K562 (cell line): ENCODE data around the gene LYPD3. TPM values are rescaled to one million over a fixed set of nuclear protein-coding genes. Genes with fewer than 3 reads are reported as not detected.

ENCODE experiments used
- ATAC-seq: fragments of 200-7000 bp; cut with Tn5 transposase; 3 replicates; pipeline ENCODE4 v1.9.1; 2020; ENCODE audit warnings: moderate library complexity
- BruUV-seq: library from RNA; stranded (reverse); fragments of 400-500 nt; replicated peaks from 2 replicates; lab custom pipeline; 2021; lab: Mats Ljungman, UMichigan
- CTCF ChIA-PET: fragments of 300-600 bp; formaldehyde crosslinking; extraction: SDS; loops from one replicate; lab custom pipeline; 2021; ENCODE audit warnings: low intra/inter-chr PET ratio; lab: Yijun Ruan, JAX
- POLR2A ChIA-PET: fragments of 300-600, 350-650 bp; sonication (Branson Sonifier 250); formaldehyde crosslinking; extraction: SDS; loops from one replicate; lab custom pipeline; 2021; ENCODE audit warnings: antibody characterized with exemption, inconsistent platforms; lab: Yijun Ruan, JAX
- DNase-seq, 4 experiments: peaks; one replicate each; pipeline versions ENCODE4 v3.0.0 to v3.0.0-alpha.2; 2011 to 2018; ENCODE audit warnings: low spot score in 3 of 4, mixed read lengths in 3 of 4; ENCODE audit errors: extremely low read depth in 1 of 4
- FAIRE-seq: peaks from 2 replicates; lab custom pipeline; 2011; peaks lifted over from hg19 to GRCh38; lab: Jason Lieb, UNC
- H2AFZ ChIP-seq: 2 replicates; pipeline ENCODE4 v1.6.0; 2011; ENCODE audit warnings: low read depth, low read length, control low read depth, inconsistent platforms
- H3K27ac ChIP-seq: fragments of 200-600 bp; 3 replicates; pipeline ENCODE4 v1.8.0; 2011; ENCODE audit warnings: low read depth, mild to moderate bottlenecking, control low read depth, inconsistent platforms, low read length, moderate library complexity, mixed read lengths; ENCODE audit errors: extremely low read depth
- H3K27me3 ChIP-seq, 2 experiments: fragments of 300-600 bp in 1 of 2; 2 replicates in 1 of 2; 3 replicates in 1 of 2; pipeline versions ENCODE4 v1.6.0 to v1.8.0; 2011; ENCODE audit warnings: inconsistent platforms in 2 of 2, low read length in 2 of 2, mild to moderate bottlenecking in 1 of 2, mixed read lengths in 1 of 2, moderate library complexity in 1 of 2; ENCODE audit not compliant: control insufficient read depth in 2 of 2, insufficient read depth in 2 of 2
- H3K36me3 ChIP-seq: fragments of 300-600 bp; 3 replicates; pipeline ENCODE4 v1.8.0; 2011; ENCODE audit warnings: mild to moderate bottlenecking, low read length, inconsistent platforms; ENCODE audit not compliant: control insufficient read depth, insufficient read depth
- H3K4me1 ChIP-seq, 2 experiments: fragments of 200-600 bp in 1 of 2; replicated peaks in 1 of 2; 2 replicates in 1 of 2; 3 replicates in 1 of 2; pipeline versions ENCODE4 v1.5.1 to v1.8.0; 2011; ENCODE audit warnings: inconsistent platforms in 2 of 2, low read length in 2 of 2, mild to moderate bottlenecking in 1 of 2, mixed read lengths in 1 of 2, moderate library complexity in 1 of 2; ENCODE audit not compliant: control insufficient read depth in 2 of 2, insufficient read depth in 2 of 2
- H3K4me2 ChIP-seq: 2 replicates; pipeline ENCODE4 v1.6.1; 2011; ENCODE audit warnings: low read length, control low read depth, inconsistent platforms, mixed read lengths; ENCODE audit not compliant: insufficient read depth
- H3K4me3 ChIP-seq: fragments of 200-600 bp; sonication (generic), shearing (Covaris generic); 2 replicates; pipeline ENCODE4 v1.5.1; 2016; ENCODE audit warnings: control low read depth, inconsistent platforms
- H3K79me2 ChIP-seq: fragments of 200-600 bp; 3 replicates; pipeline ENCODE4 v1.8.0; 2011; ENCODE audit warnings: low read length, inconsistent platforms; ENCODE audit not compliant: control insufficient read depth, insufficient read depth
- H3K9ac ChIP-seq, 2 experiments: 2 replicates each; pipeline versions ENCODE4 v1.6.0 to v1.6.1; 2011; ENCODE audit warnings: low read depth in 2 of 2, low read length in 2 of 2, control low read depth in 1 of 2, inconsistent platforms in 1 of 2, mild to moderate bottlenecking in 1 of 2, mixed read lengths in 1 of 2; ENCODE audit not compliant: insufficient read depth in 1 of 2
- H3K9me1 ChIP-seq: one replicate; pipeline ENCODE4 v1.6.0; 2011; ENCODE audit warnings: inconsistent platforms, mild to moderate bottlenecking, low read length, moderate library complexity; ENCODE audit not compliant: control insufficient read depth, insufficient read depth
- H3K9me3 ChIP-seq: replicated peaks from 2 replicates; pipeline ENCODE4 v1.5.1; 2011; ENCODE audit warnings: low read depth, low read length, inconsistent platforms; ENCODE audit not compliant: control insufficient read depth, insufficient read depth
- H4K20me1 ChIP-seq: replicated peaks from 2 replicates; pipeline ENCODE4 v1.6.1; 2011; ENCODE audit warnings: low read length, inconsistent platforms, mixed read lengths; ENCODE audit not compliant: control insufficient read depth, insufficient read depth
- CREB1 ChIP-seq, 2 experiments: sonication (generic) in 1 of 2; formaldehyde crosslinking in 1 of 2; IDR thresholded peaks; 2 replicates each; pipeline versions ENCODE4 v1.6.1 to v1.8.0; 2012 to 2022; ENCODE audit warnings: inconsistent platforms in 1 of 2, mild to moderate bottlenecking in 1 of 2, missing genetic modification reagents in 1 of 2, moderate library complexity in 1 of 2
- KLF13 ChIP-seq: fragments of 450-650 bp; IDR thresholded peaks from 2 replicates; pipeline ENCODE4 v1.6.1; 2016; ENCODE audit warnings: missing genetic modification characterization, low read depth, mild to moderate bottlenecking, missing compliant biosample characterization, moderate library complexity, borderline replicate concordance
- MAX ChIP-seq: sonication (generic); formaldehyde crosslinking; IDR thresholded peaks from 2 replicates; pipeline ENCODE4 v1.9.0; 2022; ENCODE audit warnings: mild to moderate bottlenecking, missing genetic modification reagents
- RAD21 ChIP-seq, 2 experiments: fragments of 250-450 bp in 1 of 2; fragments of 450-650 bp in 1 of 2; sonication (Bioruptor Pico) in 1 of 2; formaldehyde crosslinking in 1 of 2; IDR thresholded peaks in 1 of 2; conservative IDR thresholded peaks in 1 of 2; 2 replicates each; pipeline versions ENCODE4 v1.4.0 to v1.8.0; 2020 to 2022; ENCODE audit warnings: mild to moderate bottlenecking in 2 of 2, moderate library complexity in 1 of 2
- SNIP1 ChIP-seq: fragments of 450-650 bp; IDR thresholded peaks from 2 replicates; pipeline ENCODE4 v1.7.1; 2017; ENCODE audit warnings: low read depth, mild to moderate bottlenecking
- ZEB2 ChIP-seq: fragments of 450-650 bp; IDR thresholded peaks from 2 replicates; pipeline ENCODE4 v1.6.1; 2016
- ZHX1 ChIP-seq: fragments of 150-350 bp; conservative IDR thresholded peaks from 2 replicates; pipeline ENCODE4 v1.6.1; 2014; ENCODE audit warnings: low read length
- ZNF184 ChIP-seq: sonication (generic); formaldehyde crosslinking; IDR thresholded peaks from 2 replicates; pipeline ENCODE4 v1.5.0; 2020; ENCODE audit warnings: missing genetic modification reagents
- ZNF445 ChIP-seq: fragments of 250-450 bp; sonication (Bioruptor Pico); IDR thresholded peaks from 2 replicates; pipeline ENCODE4 v1.4.0; 2020; ENCODE audit warnings: low read depth, mild to moderate bottlenecking, moderate library complexity
- ZNF707 ChIP-seq: fragments of 250-450 bp; sonication (Bioruptor Pico); conservative IDR thresholded peaks from 2 replicates; pipeline ENCODE4 v1.8.0; 2022; ENCODE audit warnings: inconsistent platforms, mild to moderate bottlenecking, moderate library complexity
- ZZZ3 ChIP-seq: fragments of 450-650 bp; IDR thresholded peaks from 2 replicates; pipeline ENCODE4 v1.6.1; 2016; ENCODE audit warnings: antibody characterized with exemption, mild to moderate bottlenecking, moderate library complexity
- WGBS: fragments of 100-300 bp; shearing (Covaris generic); methylation state at CpG from one replicate; pipeline ENCODE4 v1.1.6; 2016; ENCODE audit warnings: low coverage, mixed read lengths; ENCODE audit not compliant: insufficient coverage; ENCODE audit errors: missing lambda C conversion rate; 5-methylcytosine and 5-hydroxymethylcytosine counted together
- in situ Hi-C: fragments of 300-500 bp; cut with MboI; formaldehyde crosslinking; loops from 4 replicates; pipeline ENCODE4 v1.15.0; 2018; ENCODE audit warnings: inconsistent platforms, mixed read lengths
- intact Hi-C: fragments of 100-400 bp; cut with micrococcal nuclease; formaldehyde crosslinking; loops from 2 replicates; pipeline ENCODE4 v1.14.2; 2022
- polyA plus RNA-seq, 8 experiments: library from polyadenylated mRNA; depleted of rRNA in 4 of 8; stranded (reverse) in 5 of 8; unstranded in 3 of 8; fragments of >200 nt; fragmentation: Nextera tagmentation in 2 of 8; fragmentation: Illumina TruSeq in 1 of 8; extraction: Ambion mirVana in 2 of 8; extraction: Trizol in 1 of 8; gene quantifications; 2 replicates each; pipeline versions ENCODE4 v1.2.1 to v1.2.3, GENCODE V29; 2011 to 2014; ENCODE audit warnings: inconsistent platforms in 1 of 8, missing spikeins in 1 of 8
- total RNA-seq, 7 experiments: library from RNA; depleted of rRNA in 6 of 7; stranded (reverse); fragments of >200 nt in 6 of 7; fragmentation: Illumina TruSeq in 2 of 7; extraction: Trizol in 2 of 7; gene quantifications; 2 replicates each; pipeline versions ENCODE4 v1.2.1 to v1.2.3, GENCODE V29; 2011 to 2021; ENCODE audit warnings: low replicate concordance in 1 of 7
- TF ChIP-seq, protein P1 (sequence below): fragments of 200-800 bp; sonication (Bioruptor generic); IDR thresholded peaks from 2 replicates; pipeline ENCODE4 v1.6.1; 2017; ENCODE audit warnings: missing genetic modification characterization, missing compliant biosample characterization

Gene LYPD3
- total and polyA plus RNA-seq, 9 of the 15 experiments (the other 6 are each of a cell fraction or from before 2014, with no cell fraction given), result 0.04 to 0.33 (median 0.20) TPM; not detected in 1

- TF ChIP-seq ZHX1, result no peak
- peak; percentile 7 to 46; a peak in 2 of 4 replicates for TF ChIP-seq RAD21 (CRISPR knock-in tag; conservative IDR thresholded peaks at IDR 0.05 in 1 of 2, IDR thresholded peaks at IDR 0.05 in 1 of 2)
- TF ChIP-seq, all 486 proteins: peak for 5
Measured at GRCh38 chr19:43425567-43426392, 39.6 kb downstream of the LYPD3 start (continued).

- no peaks in the 10 kb centered on the region for H3K36me3 ChIP-seq
- no peak overlapping the region for H3K4me2 ChIP-seq
- in situ Hi-C loops, result no loop called here
- H3K9me1 ChIP-seq, result no peaks in the 10 kb centered on the region
- H3K27ac ChIP-seq, result no peak overlapping the region
- H3K9me3 ChIP-seq, result no peaks in the 10 kb centered on the region
- no peak for DNase-seq
- ATAC-seq, result no peak
- FAIRE-seq, result no peak
- intact Hi-C loops, result loop anchor here (10.0 kb wide), 1 partner anchor 109 kb away; no protein-coding TSS in a partner anchor
- H3K4me1 ChIP-seq, result no peaks in the 10 kb centered on the region; a peak in 1 of 5 replicates
- H3K9ac ChIP-seq, result no peak overlapping the region
- no peak overlapping the region for H2AFZ ChIP-seq
- no TSS peak for BruUV-seq
- WGBS, result 13% methylated on average over 5 of the region's 5 CpGs
- ChIA-PET CTCF (no interaction called here), POLR2A (no interaction called here)
- peaks cover 6 to 8% of the 10 kb centered on the region in 2 experiments; a peak in 2 of 5 replicates for H3K27me3 ChIP-seq
- H3K79me2 ChIP-seq, result no peaks in the 10 kb centered on the region
- H4K20me1 ChIP-seq, result no peaks in the 10 kb centered on the region
- TF ChIP-seq, protein P1, sequence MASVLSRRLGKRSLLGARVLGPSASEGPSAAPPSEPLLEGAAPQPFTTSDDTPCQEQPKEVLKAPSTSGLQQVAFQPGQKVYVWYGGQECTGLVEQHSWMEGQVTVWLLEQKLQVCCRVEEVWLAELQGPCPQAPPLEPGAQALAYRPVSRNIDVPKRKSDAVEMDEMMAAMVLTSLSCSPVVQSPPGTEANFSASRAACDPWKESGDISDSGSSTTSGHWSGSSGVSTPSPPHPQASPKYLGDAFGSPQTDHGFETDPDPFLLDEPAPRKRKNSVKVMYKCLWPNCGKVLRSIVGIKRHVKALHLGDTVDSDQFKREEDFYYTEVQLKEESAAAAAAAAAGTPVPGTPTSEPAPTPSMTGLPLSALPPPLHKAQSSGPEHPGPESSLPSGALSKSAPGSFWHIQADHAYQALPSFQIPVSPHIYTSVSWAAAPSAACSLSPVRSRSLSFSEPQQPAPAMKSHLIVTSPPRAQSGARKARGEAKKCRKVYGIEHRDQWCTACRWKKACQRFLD (CRISPR knock-in tag), result no peak
- TF ChIP-seq KLF13 (tag) (no peak), ZNF445 (CRISPR knock-in tag) (no peak), ZNF184 (CRISPR knock-in tag) (no peak), ZNF707 (CRISPR knock-in tag) (no peak), ZZZ3 (no peak), CREB1 (IDR thresholded peaks at IDR 0.05) (no peak), CREB1 (CRISPR knock-in tag; IDR thresholded peaks at IDR 0.05) (no peak), ZEB2 (no peak), SNIP1 (no peak), MAX (CRISPR knock-in tag) (no peak)
- H3K4me3 ChIP-seq, result no peak overlapping the region
Measured at GRCh38 chr19:43423779-43424178, 41.6 kb downstream of the LYPD3 start.
